Measurements from ENCODE around the gene TUBB. TPM values are rescaled to one million over a fixed set of nuclear protein-coding genes. Genes with fewer than 3 reads are reported as not detected.

The TUBB gene
- total and polyA plus RNA-seq, 9 of the 15 experiments (the other 6 are each of a cell fraction or from before 2014, with no cell fraction given), result 971 to 2,870 (median 1,478) TPM

DNA sequence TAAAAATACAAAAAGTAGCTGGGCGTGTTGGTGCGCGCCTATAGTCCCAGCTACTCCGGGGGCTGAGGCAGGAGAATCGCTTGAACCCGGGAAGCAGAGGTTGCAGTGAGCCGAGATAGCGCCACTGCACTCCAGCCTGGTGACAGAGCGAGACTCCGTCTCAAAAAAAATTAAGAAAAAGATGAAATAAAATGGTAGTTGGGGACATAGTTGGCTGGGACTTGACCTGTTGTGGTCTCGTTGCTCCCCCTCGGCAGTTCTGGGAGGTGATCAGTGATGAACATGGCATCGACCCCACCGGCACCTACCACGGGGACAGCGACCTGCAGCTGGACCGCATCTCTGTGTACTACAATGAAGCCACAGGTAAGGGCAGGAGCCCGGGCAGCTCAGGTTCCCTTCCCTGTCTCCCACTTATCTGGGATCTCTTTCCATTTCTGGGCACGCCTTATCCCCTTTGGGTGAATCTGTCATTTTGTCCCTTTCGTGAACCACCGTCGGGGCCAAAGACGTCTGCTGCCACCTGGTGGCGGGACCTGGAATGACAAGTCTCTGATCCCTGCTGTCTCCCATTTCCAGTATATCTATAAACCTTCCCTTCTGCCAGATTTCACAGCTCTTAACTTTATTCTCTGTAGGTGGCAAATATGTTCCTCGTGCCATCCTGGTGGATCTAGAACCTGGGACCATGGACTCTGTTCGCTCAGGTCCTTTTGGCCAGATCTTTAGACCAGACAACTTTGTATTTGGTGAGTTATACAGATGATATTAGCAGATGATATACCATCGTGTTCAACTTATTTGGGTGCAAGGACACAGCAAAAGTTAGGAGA lies 2.3 kb downstream of the TUBB start (continued):
- TF ChIP-seq ZNF212 (CRISPR knock-in tag; IDR thresholded peaks at IDR 0.05), result no peak
- TF ChIP-seq MCM5 (IDR thresholded peaks at IDR 0.05; ENCODE audit: low read depth), result no peak
- TF ChIP-seq GATAD2B (IDR thresholded peaks at IDR 0.05; ENCODE audit: borderline replicate concordance), result no peak
- TF ChIP-seq RBM14 (IDR thresholded peaks at IDR 0.05; ENCODE audit: borderline replicate concordance, insufficient read depth, low read depth, low read length), result no peak
- no peak for TF ChIP-seq ASH1L (IDR thresholded peaks at IDR 0.05; ENCODE audit: borderline replicate concordance, low read depth, partially characterized antibody)
- no peak; the same call in 1 of the 2 replicates for TF ChIP-seq SMARCC2 (IDR thresholded peaks at IDR 0.05; ENCODE audit: low read depth)
- TF ChIP-seq NEUROD1 (IDR thresholded peaks at IDR 0.05; ENCODE audit: borderline replicate concordance, low read depth, low read length, partially characterized antibody), result peak; percentile 21
- TF ChIP-seq, protein P1, sequence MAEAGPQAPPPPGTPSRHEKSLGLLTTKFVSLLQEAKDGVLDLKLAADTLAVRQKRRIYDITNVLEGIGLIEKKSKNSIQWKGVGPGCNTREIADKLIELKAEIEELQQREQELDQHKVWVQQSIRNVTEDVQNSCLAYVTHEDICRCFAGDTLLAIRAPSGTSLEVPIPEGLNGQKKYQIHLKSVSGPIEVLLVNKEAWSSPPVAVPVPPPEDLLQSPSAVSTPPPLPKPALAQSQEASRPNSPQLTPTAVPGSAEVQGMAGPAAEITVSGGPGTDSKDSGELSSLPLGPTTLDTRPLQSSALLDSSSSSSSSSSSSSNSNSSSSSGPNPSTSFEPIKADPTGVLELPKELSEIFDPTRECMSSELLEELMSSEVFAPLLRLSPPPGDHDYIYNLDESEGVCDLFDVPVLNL (CRISPR knock-in tag; IDR thresholded peaks at IDR 0.05; ENCODE audit: low read depth), result no peak
- TF ChIP-seq, protein P2, sequence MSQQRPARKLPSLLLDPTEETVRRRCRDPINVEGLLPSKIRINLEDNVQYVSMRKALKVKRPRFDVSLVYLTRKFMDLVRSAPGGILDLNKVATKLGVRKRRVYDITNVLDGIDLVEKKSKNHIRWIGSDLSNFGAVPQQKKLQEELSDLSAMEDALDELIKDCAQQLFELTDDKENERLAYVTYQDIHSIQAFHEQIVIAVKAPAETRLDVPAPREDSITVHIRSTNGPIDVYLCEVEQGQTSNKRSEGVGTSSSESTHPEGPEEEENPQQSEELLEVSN (IDR thresholded peaks at IDR 0.05; ENCODE audit: borderline replicate concordance in 1 of 2, extremely low read depth in 1 of 2, insufficient read depth in 1 of 2, insufficient read length in 1 of 2, low read depth in 1 of 2, low read length in 1 of 2, poor library complexity in 1 of 2, severe bottlenecking in 1 of 2), result no peak
- TF ChIP-seq MAFF (IDR thresholded peaks at IDR 0.05; ENCODE audit: low read length), result no peak
- TF ChIP-seq RBM15 (IDR thresholded peaks at IDR 0.05; ENCODE audit: insufficient read depth, low read length), result no peak
- TF ChIP-seq, protein P3, sequence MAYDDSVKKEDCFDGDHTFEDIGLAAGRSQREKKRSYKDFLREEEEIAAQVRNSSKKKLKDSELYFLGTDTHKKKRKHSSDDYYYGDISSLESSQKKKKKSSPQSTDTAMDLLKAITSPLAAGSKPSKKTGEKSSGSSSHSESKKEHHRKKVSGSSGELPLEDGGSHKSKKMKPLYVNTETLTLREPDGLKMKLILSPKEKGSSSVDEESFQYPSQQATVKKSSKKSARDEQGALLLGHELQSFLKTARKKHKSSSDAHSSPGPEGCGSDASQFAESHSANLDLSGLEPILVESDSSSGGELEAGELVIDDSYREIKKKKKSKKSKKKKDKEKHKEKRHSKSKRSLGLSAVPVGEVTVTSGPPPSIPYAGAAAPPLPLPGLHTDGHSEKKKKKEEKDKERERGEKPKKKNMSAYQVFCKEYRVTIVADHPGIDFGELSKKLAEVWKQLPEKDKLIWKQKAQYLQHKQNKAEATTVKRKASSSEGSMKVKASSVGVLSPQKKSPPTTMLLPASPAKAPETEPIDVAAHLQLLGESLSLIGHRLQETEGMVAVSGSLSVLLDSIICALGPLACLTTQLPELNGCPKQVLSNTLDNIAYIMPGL (CRISPR knock-in tag; IDR thresholded peaks at IDR 0.05), result no peak
- TF ChIP-seq ZC3H8 (IDR thresholded peaks at IDR 0.05), result no peak
- TF ChIP-seq, protein P4, sequence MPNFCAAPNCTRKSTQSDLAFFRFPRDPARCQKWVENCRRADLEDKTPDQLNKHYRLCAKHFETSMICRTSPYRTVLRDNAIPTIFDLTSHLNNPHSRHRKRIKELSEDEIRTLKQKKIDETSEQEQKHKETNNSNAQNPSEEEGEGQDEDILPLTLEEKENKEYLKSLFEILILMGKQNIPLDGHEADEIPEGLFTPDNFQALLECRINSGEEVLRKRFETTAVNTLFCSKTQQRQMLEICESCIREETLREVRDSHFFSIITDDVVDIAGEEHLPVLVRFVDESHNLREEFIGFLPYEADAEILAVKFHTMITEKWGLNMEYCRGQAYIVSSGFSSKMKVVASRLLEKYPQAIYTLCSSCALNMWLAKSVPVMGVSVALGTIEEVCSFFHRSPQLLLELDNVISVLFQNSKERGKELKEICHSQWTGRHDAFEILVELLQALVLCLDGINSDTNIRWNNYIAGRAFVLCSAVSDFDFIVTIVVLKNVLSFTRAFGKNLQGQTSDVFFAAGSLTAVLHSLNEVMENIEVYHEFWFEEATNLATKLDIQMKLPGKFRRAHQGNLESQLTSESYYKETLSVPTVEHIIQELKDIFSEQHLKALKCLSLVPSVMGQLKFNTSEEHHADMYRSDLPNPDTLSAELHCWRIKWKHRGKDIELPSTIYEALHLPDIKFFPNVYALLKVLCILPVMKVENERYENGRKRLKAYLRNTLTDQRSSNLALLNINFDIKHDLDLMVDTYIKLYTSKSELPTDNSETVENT (CRISPR knock-in tag; IDR thresholded peaks at IDR 0.05), result no peak
- TF ChIP-seq HDAC1 (IDR thresholded peaks at IDR 0.05), result peak; percentile 13 to 75; a peak in 2 of 4 replicates
- no peak for TF ChIP-seq FOXJ2 (tag; IDR thresholded peaks at IDR 0.05)
- TF ChIP-seq, protein P5, sequence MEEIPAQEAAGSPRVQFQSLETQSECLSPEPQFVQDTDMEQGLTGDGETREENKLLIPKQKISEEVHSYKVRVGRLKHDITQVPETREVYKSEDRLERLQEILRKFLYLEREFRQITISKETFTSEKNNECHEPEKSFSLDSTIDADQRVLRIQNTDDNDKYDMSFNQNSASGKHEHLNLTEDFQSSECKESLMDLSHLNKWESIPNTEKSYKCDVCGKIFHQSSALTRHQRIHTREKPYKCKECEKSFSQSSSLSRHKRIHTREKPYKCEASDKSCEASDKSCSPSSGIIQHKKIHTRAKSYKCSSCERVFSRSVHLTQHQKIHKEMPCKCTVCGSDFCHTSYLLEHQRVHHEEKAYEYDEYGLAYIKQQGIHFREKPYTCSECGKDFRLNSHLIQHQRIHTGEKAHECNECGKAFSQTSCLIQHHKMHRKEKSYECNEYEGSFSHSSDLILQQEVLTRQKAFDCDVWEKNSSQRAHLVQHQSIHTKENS (CRISPR knock-in tag; IDR thresholded peaks at IDR 0.05), result no peak
- TF ChIP-seq KDM5B (IDR thresholded peaks at IDR 0.05; ENCODE audit: insufficient replicate concordance, low read depth, low read length), result no peak
- TF ChIP-seq RFX7 (CRISPR knock-in tag; IDR thresholded peaks at IDR 0.05), result 0 out of 2 replicates have a peak, but pooled peaks have one; percentile 30

Measured in K562 (cell line).